DND-41 (cell line): Measurements from ENCODE around the gene CD276.

Source experiments
- ATAC-seq: fragments of 200-7000 bp; cut with Tn5 transposase; 3 replicates; pipeline ENCODE4 v1.9.1; 2021; ENCODE audit warnings: low read depth; ENCODE audit not compliant: insufficient read depth
- DNase-seq: peaks from one replicate; pipeline ENCODE4 v3.0.0-alpha.2; 2020
- H2AFZ ChIP-seq: 2 replicates; pipeline ENCODE4 v1.6.0; 2012; ENCODE audit warnings: low read depth, low read length
- H3K27ac ChIP-seq: 2 replicates; pipeline ENCODE4 v1.5.1; 2012; ENCODE audit warnings: low read length, inconsistent platforms
- H3K27me3 ChIP-seq: fragments of 200-600 bp; sonication (generic); 2 replicates; pipeline ENCODE4 v1.6.0; 2012; ENCODE audit warnings: low read length, mild to moderate bottlenecking, inconsistent platforms; ENCODE audit not compliant: insufficient read depth, poor library complexity
- H3K36me3 ChIP-seq: 2 replicates; pipeline ENCODE4 v1.5.1; 2012; ENCODE audit warnings: low read length, inconsistent platforms; ENCODE audit not compliant: insufficient read depth
- H3K4me1 ChIP-seq: 2 replicates; pipeline ENCODE4 v1.5.1; 2012; ENCODE audit warnings: mild to moderate bottlenecking, low read length; ENCODE audit not compliant: insufficient read depth
- H3K4me2 ChIP-seq: 2 replicates; pipeline ENCODE4 v1.6.0; 2012; ENCODE audit warnings: mild to moderate bottlenecking, moderate library complexity, low read length, inconsistent platforms; ENCODE audit not compliant: insufficient read depth
- H3K4me3 ChIP-seq, 2 experiments: fragments of 200-600 bp in 1 of 2; shearing (Covaris generic) in 1 of 2; 2 replicates each; pipeline ENCODE4 v1.5.1; 2012 to 2016; ENCODE audit warnings: inconsistent platforms in 2 of 2, low read length in 2 of 2, mild to moderate bottlenecking in 2 of 2, low read depth in 1 of 2, moderate library complexity in 1 of 2
- H3K79me2 ChIP-seq: 2 replicates; pipeline ENCODE4 v1.6.0; 2012; ENCODE audit warnings: low read length, inconsistent platforms; ENCODE audit not compliant: insufficient read depth
- H3K9ac ChIP-seq: 2 replicates; pipeline ENCODE4 v1.6.0; 2012; ENCODE audit warnings: low read depth, mild to moderate bottlenecking, inconsistent platforms, low read length, moderate library complexity
- H3K9me3 ChIP-seq: 2 replicates; pipeline ENCODE4 v1.5.1; 2012; ENCODE audit warnings: low read length, moderate library complexity, mild to moderate bottlenecking, inconsistent platforms; ENCODE audit not compliant: insufficient read depth, severe bottlenecking
- H4K20me1 ChIP-seq: 2 replicates; pipeline ENCODE4 v1.6.0; 2012; ENCODE audit warnings: low read length; ENCODE audit not compliant: insufficient read depth
- CTCF ChIP-seq: IDR thresholded peaks from 2 replicates; pipeline ENCODE4 v1.5.1; 2012; ENCODE audit warnings: borderline replicate concordance, low read length, moderate library complexity, mild to moderate bottlenecking; ENCODE audit not compliant: poor library complexity, severe bottlenecking; ENCODE audit errors: extremely low read depth
- EZH2 ChIP-seq: IDR thresholded peaks from 3 replicates; pipeline ENCODE4 v1.6.1; 2012; ENCODE audit warnings: borderline replicate concordance, low read depth, mild to moderate bottlenecking, moderate library complexity, low read length, inconsistent platforms; ENCODE audit not compliant: severe bottlenecking

Gene CD276

GRCh38 chr15:73691396-73691795 is 7.2 kb downstream of the CD276 start:
- ATAC-seq, result no peak
- Histone ChIP-seq H3K9me3 (no peaks in the 10 kb centered on the region), H4K20me1 (peaks cover 15% of the 10 kb centered on the region; the same call in 1 of the 2 replicates), H3K4me1 (no peaks in the 10 kb centered on the region), H2AFZ (no peak overlapping the region), H3K27me3 (peaks cover 19% of the 10 kb centered on the region), H3K36me3 (no peaks in the 10 kb centered on the region), H3K9ac (no peak overlapping the region), H3K27ac (no peak overlapping the region), H3K4me3 (no peak overlapping the region), H3K79me2 (no peaks in the 10 kb centered on the region), H3K4me2 (no peak overlapping the region)
- DNase-seq, result no peak
- TF ChIP-seq EZH2 (no peak), CTCF (no peak)

- Histone ChIP-seq H4K20me1 (peaks cover 27% of the 10 kb centered on the region), H3K9me3 (no peaks in the 10 kb centered on the region), H3K4me2 (no peak overlapping the region), H3K27ac (no peak overlapping the region), H3K9ac (no peak overlapping the region), H3K4me1 (peaks cover 19% of the 10 kb centered on the region), H3K36me3 (no peaks in the 10 kb centered on the region), H3K4me3 (no peak overlapping the region), H2AFZ (no peak overlapping the region), H3K79me2 (no peaks in the 10 kb centered on the region), H3K27me3 (peaks cover 16% of the 10 kb centered on the region)
- ATAC-seq (no peak), DNase-seq (no peak)
- no peak for TF ChIP-seq EZH2
- TF ChIP-seq CTCF, result no peak
Measured at GRCh38 chr15:73694419-73694818, 10.2 kb downstream of the CD276 start.

- Histone ChIP-seq H3K4me3 (no peak overlapping the region), H3K9ac (no peak overlapping the region), H3K79me2 (no peaks in the 10 kb centered on the region), H3K27ac (no peak overlapping the region), H3K9me3 (no peaks in the 10 kb centered on the region), H4K20me1 (peaks cover 30% of the 10 kb centered on the region), H3K4me2 (no peak overlapping the region), H2AFZ (no peak overlapping the region), H3K4me1 (peaks cover 19% of the 10 kb centered on the region), H3K27me3 (peaks cover 16% of the 10 kb centered on the region), H3K36me3 (no peaks in the 10 kb centered on the region)
- no peak for DNase-seq
- no peak for ATAC-seq
- TF ChIP-seq CTCF (no peak), EZH2 (no peak)
Measured at GRCh38 chr15:73695773-73696640, 11.8 kb downstream of the CD276 start.
